Left lung (tissue), 10 donors: ENCODE results near the gene CAPN11. TPM values are rescaled to one million over a fixed set of nuclear protein-coding genes. Genes with fewer than 3 reads are reported as not detected.

ENCODE experiments used
- ATAC-seq: fragments of 200-7000 bp; cut with Tn5 transposase; one replicate; pipeline ENCODE4 v1.9.1; 2020; ENCODE audit warnings: moderate library complexity
- DNase-seq, 4 donors: peaks; one replicate each; pipeline ENCODE4 v3.0.0-alpha.2; 2013 to 2020
- H3K27ac ChIP-seq, 2 donors: fragments of 200-600 bp; sonication (generic) in 1 of 2; one replicate each; pipeline versions ENCODE4 v1.5.0 to v1.8.0; 2020 to 2021
- H3K27me3 ChIP-seq, 2 donors: fragments of 200-600 bp; sonication (generic) in 1 of 2; one replicate each; pipeline versions ENCODE4 v1.5.0 to v1.8.0; 2020 to 2021
- H3K36me3 ChIP-seq, 2 donors: fragments of 200-600 bp; sonication (generic) in 1 of 2; one replicate each; pipeline versions ENCODE4 v1.5.0 to v1.8.0; 2020 to 2021
- H3K4me1 ChIP-seq, 2 donors: fragments of 200-600 bp; one replicate each; pipeline ENCODE4 v1.8.0; 2021
- H3K4me3 ChIP-seq, 2 donors: fragments of 200-600 bp; sonication (generic) in 1 of 2; one replicate each; pipeline versions ENCODE4 v1.5.0 to v1.8.0; 2020 to 2021; ENCODE audit warnings: mild to moderate bottlenecking in 1 of 2
- H3K9me3 ChIP-seq, 2 donors: fragments of 200-600 bp; sonication (generic) in 1 of 2; one replicate each; pipeline versions ENCODE4 v1.5.0 to v1.8.0; 2020 to 2021
- CTCF ChIP-seq, 2 donors: fragments of 200-600 bp; sonication (generic) in 1 of 2; IDR thresholded peaks; one replicate each; pipeline versions ENCODE4 v1.5.0 to v1.8.0; 2021; ENCODE audit warnings: antibody characterized with exemption in 2 of 2
- intact Hi-C, 2 donors: fragments of 100-400 bp; cut with DNase I; formaldehyde crosslinking; loops; one replicate each; pipeline versions ENCODE4 v1.11.2 to v1.14.2; 2022
- polyA plus RNA-seq, 6 donors: library from polyadenylated mRNA; unstranded; fragments of 120-200 nt; gene quantifications; one replicate each; pipeline ENCODE4 v1.2.1, GENCODE V29; 2013; ENCODE audit not compliant: insufficient read length in 6 of 6
- total RNA-seq, 2 donors: library from RNA; stranded (reverse); fragmentation: NEBNext Ultra II Directional; extraction: Animal tissue kit (Norgen Biotek cat#: 25700); gene quantifications; one replicate each; pipeline ENCODE4 v1.2.1, GENCODE V29; 2021
- donor health status: DM: no; HTN: yes; CAD: no.
- donor health status: DM: no; HTN: no; CAD: no.

CAPN11 gene
- total and polyA plus RNA-seq, 8 donors, result 0.10 to 0.29 (median 0.23) TPM; not detected in 1

- intact Hi-C loops, result no loop called here
- no peak overlapping the region for H3K27ac ChIP-seq
- no peak for ATAC-seq
Measured at GRCh38 chr6:44201638-44202303, 43.2 kb downstream of the CAPN11 start.

GRCh38 chr6:44202332-44202971, 43.8 kb downstream of the CAPN11 start:
- Histone ChIP-seq H3K27me3 (no peaks in the 10 kb centered on the region), H3K36me3 (no peaks in the 10 kb centered on the region), H3K4me1 (no peaks in the 10 kb centered on the region), H3K4me3 (no peak overlapping the region), H3K9me3 (no peaks in the 10 kb centered on the region), H3K27ac (no peak overlapping the region)
- ATAC-seq, result no peak
- TF ChIP-seq CTCF (IDR thresholded peaks at IDR 0.05), result no peak
- no peak for DNase-seq
- intact Hi-C loops, result no loop called here

More at GRCh38 chr6:44201638-44202303, 43.2 kb downstream of the CAPN11 start:
- Histone ChIP-seq H3K27me3 (no peaks in the 10 kb centered on the region), H3K4me1 (no peaks in the 10 kb centered on the region), H3K4me3 (no peak overlapping the region), H3K36me3 (no peaks in the 10 kb centered on the region), H3K9me3 (no peaks in the 10 kb centered on the region)
- no peak for TF ChIP-seq CTCF (IDR thresholded peaks at IDR 0.05)
- no peak for DNase-seq

GRCh38 chr6:44202972-44203750, 44.5 kb downstream of the CAPN11 start:
- H3K27ac ChIP-seq, result no peak overlapping the region
- ATAC-seq, result no peak
- H3K9me3 ChIP-seq, result no peaks in the 10 kb centered on the region
- no peaks in the 10 kb centered on the region for H3K4me1 ChIP-seq
- intact Hi-C loops, result no loop called here
- H3K4me3 ChIP-seq, result no peak overlapping the region
- TF ChIP-seq CTCF (IDR thresholded peaks at IDR 0.05), result no peak
- H3K27me3 ChIP-seq, result no peaks in the 10 kb centered on the region
- no peak for DNase-seq
- no peaks in the 10 kb centered on the region for H3K36me3 ChIP-seq

GRCh38 chr6:44203955-44204354, 45.3 kb downstream of the CAPN11 start:
- H3K27ac ChIP-seq, result no peak overlapping the region
- intact Hi-C loops, result no loop called here
- H3K4me3 ChIP-seq, result no peak overlapping the region
- DNase-seq (no peak), ATAC-seq (no peak)
- H3K27me3 ChIP-seq, result no peaks in the 10 kb centered on the region
- H3K36me3 ChIP-seq, result no peaks in the 10 kb centered on the region
- no peak for TF ChIP-seq CTCF (IDR thresholded peaks at IDR 0.05)
- no peaks in the 10 kb centered on the region for H3K9me3 ChIP-seq
- no peaks in the 10 kb centered on the region for H3K4me1 ChIP-seq

- Histone ChIP-seq H3K27ac (no peak overlapping the region), H3K36me3 (no peaks in the 10 kb centered on the region), H3K4me1 (no peaks in the 10 kb centered on the region), H3K4me3 (no peak overlapping the region), H3K27me3 (no peaks in the 10 kb centered on the region), H3K9me3 (no peaks in the 10 kb centered on the region)
- TF ChIP-seq CTCF (IDR thresholded peaks at IDR 0.05), result no peak
- ATAC-seq, result no peak
- DNase-seq, result no peak
- intact Hi-C loops, result no loop called here
Measured at GRCh38 chr6:44207966-44208365, 49.3 kb downstream of the CAPN11 start.
